Endothelial cell (in vitro differentiated cells): ENCODE measurements around the gene COBLL1. TPM values are rescaled to one million over a fixed set of nuclear protein-coding genes. Genes with fewer than 3 reads are reported as not detected.

Experiments used
- DNase-seq: peaks from one replicate; pipeline ENCODE4 v3.0.0; 2021; ENCODE audit warnings: low spot score
- H3K27ac Mint-ChIP-seq: one replicate; pipeline ENCODE4 v1.8.0; 2021; ENCODE audit warnings: mixed read lengths, inconsistent platforms; ENCODE audit not compliant: unreplicated experiment
- H3K27me3 Mint-ChIP-seq: one replicate; pipeline ENCODE4 v1.8.0; 2021; ENCODE audit warnings: mild to moderate bottlenecking, moderate library complexity, mixed read lengths, inconsistent platforms; ENCODE audit not compliant: unreplicated experiment
- H3K36me3 Mint-ChIP-seq: one replicate; pipeline ENCODE4 v1.8.0; 2021; ENCODE audit warnings: mild to moderate bottlenecking, low read depth, mixed read lengths, inconsistent platforms; ENCODE audit not compliant: unreplicated experiment
- H3K4me1 Mint-ChIP-seq: one replicate; pipeline ENCODE4 v1.8.0; 2021; ENCODE audit warnings: mild to moderate bottlenecking, mixed read lengths, inconsistent platforms; ENCODE audit not compliant: unreplicated experiment
- H3K4me3 Mint-ChIP-seq: one replicate; pipeline ENCODE4 v1.8.0; 2021; ENCODE audit warnings: mild to moderate bottlenecking, mixed read lengths, inconsistent platforms; ENCODE audit not compliant: unreplicated experiment
- H3K9me3 Mint-ChIP-seq: one replicate; pipeline ENCODE4 v1.8.0; 2021; ENCODE audit warnings: mixed read lengths, inconsistent platforms; ENCODE audit not compliant: unreplicated experiment
- total RNA-seq: library from RNA; stranded (reverse); fragmentation: NEBNext Ultra II Directional; extraction: Animal tissue kit (Norgen Biotek cat#: 25700); gene quantifications from one replicate; pipeline ENCODE4 v1.2.1, GENCODE V29; 2021; ENCODE audit not compliant: unreplicated experiment
- TF ChIP-seq, protein P1 (sequence below): fragments of 200-600 bp; sonication (generic); IDR thresholded peaks from one replicate; pipeline ENCODE4 v1.5.0; 2021; ENCODE audit warnings: antibody characterized with exemption; ENCODE audit not compliant: unreplicated experiment

COBLL1 gene
- total RNA-seq, 1 donor from 2014 or later = 46.6 TPM

DNA sequence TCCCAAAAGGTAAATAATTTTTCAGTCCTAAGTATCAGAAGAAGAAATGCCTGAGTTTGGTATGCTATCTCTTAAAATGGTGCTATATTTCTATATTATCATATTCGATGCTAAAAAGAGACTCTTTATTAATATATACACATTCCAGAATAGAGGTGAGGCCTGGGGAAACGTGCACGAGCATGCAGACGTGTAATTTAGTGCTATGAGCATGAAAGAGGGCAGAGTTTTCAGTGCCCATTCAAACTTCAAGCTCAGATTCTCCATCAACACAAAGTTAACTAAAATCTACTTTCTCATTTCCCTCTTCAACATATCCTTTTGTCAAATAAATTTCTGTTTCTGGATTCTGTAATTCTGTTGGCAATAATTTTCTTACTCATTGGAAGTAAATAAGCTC lies 5.7 kb upstream of the COBLL1 start:
- H3K27me3 Mint-ChIP-seq = peaks cover 1% of the 10 kb centered on the region
- TF ChIP-seq, protein P1, sequence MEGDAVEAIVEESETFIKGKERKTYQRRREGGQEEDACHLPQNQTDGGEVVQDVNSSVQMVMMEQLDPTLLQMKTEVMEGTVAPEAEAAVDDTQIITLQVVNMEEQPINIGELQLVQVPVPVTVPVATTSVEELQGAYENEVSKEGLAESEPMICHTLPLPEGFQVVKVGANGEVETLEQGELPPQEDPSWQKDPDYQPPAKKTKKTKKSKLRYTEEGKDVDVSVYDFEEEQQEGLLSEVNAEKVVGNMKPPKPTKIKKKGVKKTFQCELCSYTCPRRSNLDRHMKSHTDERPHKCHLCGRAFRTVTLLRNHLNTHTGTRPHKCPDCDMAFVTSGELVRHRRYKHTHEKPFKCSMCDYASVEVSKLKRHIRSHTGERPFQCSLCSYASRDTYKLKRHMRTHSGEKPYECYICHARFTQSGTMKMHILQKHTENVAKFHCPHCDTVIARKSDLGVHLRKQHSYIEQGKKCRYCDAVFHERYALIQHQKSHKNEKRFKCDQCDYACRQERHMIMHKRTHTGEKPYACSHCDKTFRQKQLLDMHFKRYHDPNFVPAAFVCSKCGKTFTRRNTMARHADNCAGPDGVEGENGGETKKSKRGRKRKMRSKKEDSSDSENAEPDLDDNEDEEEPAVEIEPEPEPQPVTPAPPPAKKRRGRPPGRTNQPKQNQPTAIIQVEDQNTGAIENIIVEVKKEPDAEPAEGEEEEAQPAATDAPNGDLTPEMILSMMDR = no peak
- H3K27ac Mint-ChIP-seq = no peak overlapping the region
- no peaks in the 10 kb centered on the region for H3K4me1 Mint-ChIP-seq
- H3K36me3 Mint-ChIP-seq = no peaks in the 10 kb centered on the region
- H3K9me3 Mint-ChIP-seq = no peaks in the 10 kb centered on the region
- DNase-seq = no peak
- H3K4me3 Mint-ChIP-seq = no peak overlapping the region

- no peak overlapping the region for H3K27ac Mint-ChIP-seq
- H3K36me3 Mint-ChIP-seq = no peaks in the 10 kb centered on the region
- H3K9me3 Mint-ChIP-seq = no peaks in the 10 kb centered on the region
- no peak for DNase-seq
- H3K4me3 Mint-ChIP-seq = no peak overlapping the region
- TF ChIP-seq, protein P1 = no peak
- no peaks in the 10 kb centered on the region for H3K4me1 Mint-ChIP-seq
- peaks cover 1% of the 10 kb centered on the region for H3K27me3 Mint-ChIP-seq
These were observed 4.7 kb upstream of the COBLL1 start for GRCh38 chr2:164846276-164846675.

GRCh38 chr2:164843346-164843911 lies 1.8 kb upstream of the COBLL1 start:
- Mint-ChIP-seq H3K36me3 (no peaks in the 10 kb centered on the region), H3K4me3 (no peak overlapping the region)
- DNase-seq = no peak

DNA sequence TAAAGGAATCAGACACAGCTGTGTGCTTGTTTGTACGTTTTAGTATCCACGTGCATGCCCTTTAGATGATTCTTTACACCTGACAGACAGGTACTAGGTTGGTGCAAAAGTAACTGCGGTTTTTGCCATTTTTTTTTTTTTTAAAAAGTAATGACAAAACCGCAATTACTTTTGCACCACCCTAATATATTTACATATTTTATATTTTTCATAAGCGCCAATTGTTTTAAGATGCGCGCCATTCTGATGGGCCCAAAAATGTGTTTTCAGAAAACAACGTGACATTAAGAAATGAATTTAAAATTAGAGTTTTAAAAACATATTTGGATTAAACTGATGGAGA lies 972 bp upstream of the COBLL1 start:
- Mint-ChIP-seq H3K36me3 (no peaks in the 10 kb centered on the region), H3K9me3 (no peaks in the 10 kb centered on the region), H3K4me3 (peak overlapping the region; percentile 88), H3K27ac (no peak overlapping the region), H3K4me1 (peaks cover 11% of the 10 kb centered on the region), H3K27me3 (peaks cover 5% of the 10 kb centered on the region)
- DNase-seq = no peak
- TF ChIP-seq, protein P1 = no peak

More at GRCh38 chr2:164843346-164843911, 1.8 kb upstream of the COBLL1 start:
- Mint-ChIP-seq H3K27me3 (peaks cover 5% of the 10 kb centered on the region), H3K4me1 (peaks cover 11% of the 10 kb centered on the region), H3K9me3 (no peaks in the 10 kb centered on the region), H3K27ac (no peak overlapping the region)
- TF ChIP-seq, protein P1 = no peak

GRCh38 chr2:164840930-164841718 lies 499 bp downstream of the COBLL1 start:
- H3K27ac Mint-ChIP-seq = no peak overlapping the region
- TF ChIP-seq, protein P1 = no peak
- peaks cover 5% of the 10 kb centered on the region for H3K27me3 Mint-ChIP-seq
- no peaks in the 10 kb centered on the region for H3K9me3 Mint-ChIP-seq
- H3K4me3 Mint-ChIP-seq = peak overlapping the region; percentile 93
- peak; percentile 76 for DNase-seq
- H3K4me1 Mint-ChIP-seq = peaks cover 11% of the 10 kb centered on the region
- H3K36me3 Mint-ChIP-seq = no peaks in the 10 kb centered on the region
